Neuronal stem cell (in vitro differentiated cells): ENCODE data around the gene DCAF7.

ENCODE experiments used
- DNase-seq: peaks from one replicate; pipeline ENCODE4 v3.0.0-alpha.2; 2013; ENCODE audit warnings: low spot score
- H2AFZ ChIP-seq: one replicate; pipeline ENCODE4 v1.6.1; 2013; ENCODE audit warnings: mild to moderate bottlenecking, low read length, inconsistent platforms
- H2AK5ac ChIP-seq: 2 replicates; pipeline ENCODE4 v1.6.1; 2013; ENCODE audit warnings: low read depth, mild to moderate bottlenecking, inconsistent platforms, low read length, moderate library complexity, mixed read lengths
- H2BK120ac ChIP-seq: 2 replicates; pipeline ENCODE4 v1.6.1; 2013; ENCODE audit warnings: low read depth, mild to moderate bottlenecking, inconsistent platforms, low read length, moderate library complexity, mixed read lengths
- H2BK12ac ChIP-seq: one replicate; pipeline ENCODE4 v1.6.1; 2013; ENCODE audit warnings: low read length, inconsistent platforms
- H2BK15ac ChIP-seq: 2 replicates; pipeline ENCODE4 v1.6.1; 2013; ENCODE audit warnings: mild to moderate bottlenecking, low read length, inconsistent platforms, mixed read lengths
- H2BK5ac ChIP-seq: one replicate; pipeline ENCODE4 v1.6.1; 2013; ENCODE audit warnings: inconsistent platforms, mild to moderate bottlenecking, low read length, moderate library complexity
- H3K14ac ChIP-seq: one replicate; pipeline ENCODE4 v1.6.1; 2013; ENCODE audit warnings: low read length, inconsistent platforms
- H3K18ac ChIP-seq: 2 replicates; pipeline ENCODE4 v1.6.1; 2013; ENCODE audit warnings: low read length, inconsistent platforms
- H3K23ac ChIP-seq: 2 replicates; pipeline ENCODE4 v1.6.1; 2013; ENCODE audit warnings: low read depth, mild to moderate bottlenecking, mixed read lengths, low read length, inconsistent platforms; ENCODE audit not compliant: poor library complexity
- H3K27ac ChIP-seq: replicated peaks from 3 replicates; pipeline ENCODE4 v1.5.1; 2013; ENCODE audit warnings: low read length, inconsistent platforms
- H3K27me3 ChIP-seq, 3 experiments: 2 replicates each; pipeline ENCODE4 v1.6.1; 2013; ENCODE audit warnings: low read length in 3 of 3, mild to moderate bottlenecking in 2 of 3, inconsistent platforms in 1 of 3, low read depth in 1 of 3, mixed read lengths in 1 of 3, moderate library complexity in 1 of 3; ENCODE audit not compliant: control insufficient read depth in 3 of 3, insufficient read depth in 3 of 3
- H3K36me3 ChIP-seq, 2 donors: replicated peaks in 1 of 2; 2 replicates each; pipeline ENCODE4 v1.6.1; 2013; ENCODE audit warnings: low read length in 2 of 2; ENCODE audit not compliant: control insufficient read depth in 2 of 2, insufficient read depth in 2 of 2
- H3K4ac ChIP-seq: 2 replicates; pipeline ENCODE4 v1.6.1; 2013; ENCODE audit warnings: inconsistent platforms, mild to moderate bottlenecking, low read length, moderate library complexity
- H3K4me1 ChIP-seq, 2 donors: 1 replicate in 1 of 2; 2 replicates in 1 of 2; pipeline ENCODE4 v1.6.1; 2013; ENCODE audit warnings: low read length in 2 of 2, low read depth in 1 of 2; ENCODE audit not compliant: control insufficient read depth in 2 of 2, insufficient read depth in 1 of 2
- H3K4me2 ChIP-seq: one replicate; pipeline ENCODE4 v1.6.1; 2013; ENCODE audit warnings: mild to moderate bottlenecking, low read length, inconsistent platforms; ENCODE audit not compliant: insufficient read depth, poor library complexity, severe bottlenecking
- H3K4me3 ChIP-seq, 2 donors: 2 replicates each; pipeline ENCODE4 v1.5.1; 2013; ENCODE audit warnings: low read length in 2 of 2, mild to moderate bottlenecking in 2 of 2, inconsistent platforms in 1 of 2, moderate library complexity in 1 of 2
- H3K79me1 ChIP-seq: one replicate; pipeline ENCODE4 v1.6.1; 2013; ENCODE audit warnings: low read depth, mild to moderate bottlenecking, inconsistent platforms, low read length, moderate library complexity
- H3K9ac ChIP-seq: one replicate; pipeline ENCODE4 v1.6.1; 2013; ENCODE audit warnings: mild to moderate bottlenecking, low read depth, low read length, inconsistent platforms; ENCODE audit not compliant: poor library complexity
- H3K9me3 ChIP-seq, 2 donors: replicated peaks in 1 of 2; 2 replicates each; pipeline versions ENCODE3 to v1.6.1; 2013; ENCODE audit warnings: low read length in 2 of 2, mild to moderate bottlenecking in 2 of 2, inconsistent platforms in 1 of 2, low read depth in 1 of 2, mixed read lengths in 1 of 2, moderate library complexity in 1 of 2; ENCODE audit not compliant: control insufficient read depth in 2 of 2, insufficient read depth in 1 of 2
- H4K8ac ChIP-seq: one replicate; pipeline ENCODE4 v1.6.1; 2013; ENCODE audit warnings: low read depth, mild to moderate bottlenecking, inconsistent platforms, low read length, moderate library complexity
- H4K91ac ChIP-seq: one replicate; pipeline ENCODE4 v1.6.1; 2013; ENCODE audit warnings: low read length, low read depth, mild to moderate bottlenecking, inconsistent platforms; ENCODE audit not compliant: poor library complexity
- WGBS, 2 donors: extraction: QIAGEN DNeasy Blood & Tissue Kit; methylation state at CpG; one replicate each; pipeline ENCODE4 v1.1.7; 2013; ENCODE audit warnings: missing lambda C conversion rate in 2 of 2, mixed read lengths in 1 of 2; ENCODE audit not compliant: insufficient read length in 2 of 2, insufficient replicate concordance in 1 of 2; ENCODE audit errors: extremely low coverage in 2 of 2; 5-methylcytosine and 5-hydroxymethylcytosine counted together

Gene DCAF7

DNA sequence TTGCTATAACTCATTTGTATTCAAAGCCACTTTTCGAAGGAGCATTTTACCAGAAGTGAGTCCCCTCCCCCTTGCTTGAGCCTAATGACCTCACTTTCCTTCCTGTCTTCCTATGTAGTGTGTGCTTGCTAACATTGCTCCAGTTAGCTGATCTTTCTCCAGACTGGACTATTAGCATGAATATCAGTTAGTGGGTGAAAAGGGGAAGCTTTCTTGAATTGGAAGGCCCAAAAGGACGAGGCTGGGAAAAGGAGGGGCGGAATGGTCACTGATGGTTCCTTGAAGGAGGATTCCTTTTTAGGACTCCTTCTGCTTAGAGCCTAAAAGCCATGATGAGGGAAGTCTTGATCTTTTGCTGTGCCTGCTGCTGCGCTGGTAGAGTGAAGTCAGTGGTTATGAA, 83.9 kb downstream of the DCAF7 start:
- Histone ChIP-seq H3K4me1 (peaks cover 4 to 12% of the 10 kb centered on the region in 2 donors), H3K36me3 (peaks cover 0 to 57% of the 10 kb centered on the region in 2 donors), H3K4me3 (no peak overlapping the region), H2BK12ac (no peak overlapping the region), H2BK5ac (no peak overlapping the region), H3K18ac (no peak overlapping the region), H3K4ac (no peak overlapping the region), H2AFZ (peak overlapping the region; percentile 13), H2AK5ac (no peak overlapping the region), H3K79me1 (no peaks in the 10 kb centered on the region), H3K9me3 (no peaks in the 10 kb centered on the region), H2BK15ac (no peak overlapping the region), H3K27me3 (no peaks in the 10 kb centered on the region), H3K9ac (no peak overlapping the region), H4K8ac (no peak overlapping the region), H3K14ac (no peak overlapping the region), H4K91ac (no peak overlapping the region), H2BK120ac (no peak overlapping the region), H3K4me2 (no peak overlapping the region), H3K27ac (no peak overlapping the region), H3K23ac (no peak overlapping the region)
- no peak for DNase-seq
- WGBS, 2 donors = no CpG with 5 or more reads among the region's 4 CpGs

DNA sequence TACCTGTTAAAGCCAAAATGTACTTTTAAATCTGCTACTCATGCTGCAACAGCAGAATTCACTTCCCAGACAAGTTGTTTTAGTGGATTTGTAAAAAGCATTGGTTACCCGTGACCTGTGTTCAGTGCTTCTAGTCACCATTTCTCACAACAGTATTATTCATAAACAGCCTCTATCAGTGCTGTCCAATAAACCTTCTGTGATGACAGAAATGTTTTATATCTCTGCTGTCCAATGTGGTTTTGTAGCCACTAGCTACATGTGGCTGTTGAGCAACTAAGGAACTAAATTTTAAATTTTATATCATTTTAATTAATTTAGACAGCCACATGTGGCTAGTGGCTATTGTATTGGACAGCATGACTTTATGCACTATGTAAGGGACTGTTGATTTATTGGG, 84.5 kb downstream of the DCAF7 start:
- Histone ChIP-seq H2BK15ac (no peak overlapping the region), H3K4me1 (peaks cover 4 to 12% of the 10 kb centered on the region in 2 donors), H4K8ac (no peak overlapping the region), H2BK120ac (no peak overlapping the region), H2AFZ (no peak overlapping the region), H3K14ac (no peak overlapping the region), H3K79me1 (no peaks in the 10 kb centered on the region), H4K91ac (no peak overlapping the region), H3K9ac (no peak overlapping the region), H3K36me3 (peaks cover under 1 to 52% of the 10 kb centered on the region in 2 donors), H3K4ac (no peak overlapping the region), H2AK5ac (no peak overlapping the region), H3K4me3 (no peak overlapping the region), H3K9me3 (no peaks in the 10 kb centered on the region), H3K23ac (no peak overlapping the region), H3K4me2 (no peak overlapping the region), H2BK12ac (no peak overlapping the region), H3K27ac (no peak overlapping the region), H2BK5ac (no peak overlapping the region), H3K18ac (no peak overlapping the region), H3K27me3 (no peaks in the 10 kb centered on the region)
- DNase-seq = no peak
- no CpG with 5 or more reads among the region's 1 CpG for WGBS, 2 donors

GRCh38 chr17:63635290-63635689, 85.0 kb downstream of the DCAF7 start:
- Histone ChIP-seq H3K4me1 (peaks cover 4 to 12% of the 10 kb centered on the region in 2 donors), H3K9ac (no peak overlapping the region), H3K27ac (no peak overlapping the region), H2BK12ac (no peak overlapping the region), H3K27me3 (no peaks in the 10 kb centered on the region), H3K14ac (no peak overlapping the region), H3K4me2 (no peak overlapping the region), H2AK5ac (no peak overlapping the region), H3K9me3 (no peaks in the 10 kb centered on the region), H3K4me3 (no peak overlapping the region), H3K18ac (no peak overlapping the region), H3K23ac (no peak overlapping the region), H4K8ac (no peak overlapping the region), H2BK5ac (no peak overlapping the region), H2BK15ac (no peak overlapping the region), H4K91ac (no peak overlapping the region), H2BK120ac (no peak overlapping the region), H2AFZ (no peak overlapping the region), H3K4ac (no peak overlapping the region), H3K79me1 (no peaks in the 10 kb centered on the region), H3K36me3 (peaks cover 2 to 52% of the 10 kb centered on the region in 2 donors)
- no peak for DNase-seq
- WGBS, 2 donors = 100% methylated on average over 1 of the region's 2 CpGs; no CpG with 5 or more reads in 1 of the 2 donors

GRCh38 chr17:63635787-63636186, 85.5 kb downstream of the DCAF7 start:
- Histone ChIP-seq H4K8ac (no peak overlapping the region), H3K18ac (no peak overlapping the region), H3K9me3 (no peaks in the 10 kb centered on the region), H2BK15ac (no peak overlapping the region), H3K14ac (no peak overlapping the region), H2AFZ (no peak overlapping the region), H3K36me3 (peaks cover 2 to 52% of the 10 kb centered on the region in 2 donors), H2AK5ac (no peak overlapping the region), H3K9ac (no peak overlapping the region), H3K4me2 (no peak overlapping the region), H3K4me1 (peaks cover 4 to 12% of the 10 kb centered on the region in 2 donors), H4K91ac (no peak overlapping the region), H3K4ac (no peak overlapping the region), H3K23ac (no peak overlapping the region), H3K4me3 (no peak overlapping the region), H2BK12ac (no peak overlapping the region), H3K79me1 (no peaks in the 10 kb centered on the region), H2BK120ac (no peak overlapping the region), H3K27me3 (no peaks in the 10 kb centered on the region), H2BK5ac (no peak overlapping the region), H3K27ac (no peak overlapping the region)
- DNase-seq = no peak
- WGBS, 2 donors = no CpG with 5 or more reads among the region's 2 CpGs
